GM19035 (cell line): ENCODE results near the gene CDC73.
A peak's percentile ranks its signal among the peaks of the same experiment; 100 is the strongest.

Experiments used
- ATAC-seq: cut with Tn5 transposase; IDR thresholded peaks from one replicate; pipeline ENCODE4 v1.9.1; 2021; ENCODE audit not compliant: unreplicated experiment

CDC73 gene

DNA sequence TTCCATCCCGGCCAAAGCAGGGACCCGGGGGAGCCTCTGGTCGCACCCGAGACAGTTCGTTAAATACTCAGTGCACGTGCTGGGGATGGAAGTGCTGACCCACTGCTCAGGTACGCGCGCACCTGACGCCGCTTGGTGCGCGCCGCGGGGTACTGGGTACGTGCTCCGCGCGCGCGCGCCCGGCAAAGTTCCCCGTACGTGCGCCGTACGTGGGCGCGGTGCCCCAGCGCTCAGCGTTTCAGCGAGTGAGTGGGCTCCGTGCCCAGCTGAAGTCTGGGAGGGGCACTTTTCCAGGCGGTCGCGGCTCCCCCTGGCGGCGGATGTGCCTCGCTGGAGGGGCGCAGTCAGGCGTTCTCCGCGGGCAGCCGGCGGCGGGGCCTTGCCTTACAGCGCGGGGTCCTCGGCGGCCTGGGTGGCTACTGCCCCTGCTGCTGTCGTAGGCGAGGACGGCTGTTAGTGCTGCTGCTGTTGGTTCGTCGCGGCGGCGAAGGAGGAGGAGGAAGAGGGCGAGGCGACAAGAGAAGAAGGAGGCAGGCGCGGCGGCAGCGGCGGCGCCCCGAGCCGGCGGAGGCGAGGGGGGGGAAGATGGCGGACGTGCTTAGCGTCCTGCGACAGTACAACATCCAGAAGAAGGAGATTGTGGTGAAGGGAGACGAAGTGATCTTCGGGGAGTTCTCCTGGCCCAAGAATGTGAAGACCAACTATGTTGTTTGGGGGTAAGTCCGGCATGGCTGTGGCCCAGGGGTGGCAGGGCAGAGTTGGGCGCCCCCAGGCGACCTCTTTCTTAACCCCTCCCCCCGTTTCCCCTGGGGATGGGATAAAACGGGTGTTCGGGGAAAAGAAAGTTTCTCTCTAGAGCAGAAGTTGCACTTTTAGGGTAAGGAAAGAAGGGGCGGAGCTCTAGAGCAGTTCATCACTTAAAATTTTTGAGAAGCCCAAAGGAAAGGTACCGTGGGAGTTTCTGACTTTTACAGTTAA, at the start of gene CDC73:
CDC73 (plus strand) TSS at position 416 of the 978 bp plus-strand sequence; CDS start at position 586, 170 bp downstream.
- peak; percentile 93 for ATAC-seq

DNA sequence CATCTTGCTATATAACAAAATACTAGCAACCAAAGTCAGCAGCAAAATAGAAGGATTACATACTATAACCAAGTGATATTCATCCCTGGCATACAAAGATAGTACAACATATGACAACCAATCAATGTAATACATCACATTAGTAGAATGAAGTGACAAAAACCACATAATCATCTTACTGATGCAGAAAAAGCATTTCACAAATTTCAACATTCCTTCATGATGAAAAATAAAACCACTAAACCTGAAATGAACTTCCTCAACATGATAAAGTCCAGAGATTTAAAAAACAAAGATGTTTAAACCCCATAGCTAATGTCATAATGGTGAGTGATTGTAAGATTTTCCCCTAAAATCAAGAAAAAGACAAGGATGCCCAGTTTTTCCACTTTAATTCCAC, 43.8 kb upstream of the CDC73 start:
- ATAC-seq = no peak

DNA sequence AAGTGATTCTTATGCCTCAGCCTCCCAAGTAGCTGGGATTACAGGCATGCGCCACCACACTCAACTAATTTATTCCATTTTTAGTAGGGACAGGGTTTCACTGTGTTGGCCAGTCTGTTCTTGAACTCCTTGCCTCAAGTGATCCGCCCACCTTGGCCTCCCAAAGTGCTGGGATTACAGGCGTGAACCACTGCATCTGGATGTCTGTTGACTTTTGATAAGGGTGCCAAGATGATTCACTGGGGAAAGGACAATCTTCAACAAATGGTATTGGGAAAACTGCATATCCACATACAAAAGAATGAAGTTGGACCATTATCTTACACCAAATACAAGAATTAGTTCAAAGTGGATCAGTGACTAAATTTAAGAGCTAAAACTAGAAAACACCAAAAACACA, 42.6 kb upstream of the CDC73 start:
- ATAC-seq = no peak

DNA sequence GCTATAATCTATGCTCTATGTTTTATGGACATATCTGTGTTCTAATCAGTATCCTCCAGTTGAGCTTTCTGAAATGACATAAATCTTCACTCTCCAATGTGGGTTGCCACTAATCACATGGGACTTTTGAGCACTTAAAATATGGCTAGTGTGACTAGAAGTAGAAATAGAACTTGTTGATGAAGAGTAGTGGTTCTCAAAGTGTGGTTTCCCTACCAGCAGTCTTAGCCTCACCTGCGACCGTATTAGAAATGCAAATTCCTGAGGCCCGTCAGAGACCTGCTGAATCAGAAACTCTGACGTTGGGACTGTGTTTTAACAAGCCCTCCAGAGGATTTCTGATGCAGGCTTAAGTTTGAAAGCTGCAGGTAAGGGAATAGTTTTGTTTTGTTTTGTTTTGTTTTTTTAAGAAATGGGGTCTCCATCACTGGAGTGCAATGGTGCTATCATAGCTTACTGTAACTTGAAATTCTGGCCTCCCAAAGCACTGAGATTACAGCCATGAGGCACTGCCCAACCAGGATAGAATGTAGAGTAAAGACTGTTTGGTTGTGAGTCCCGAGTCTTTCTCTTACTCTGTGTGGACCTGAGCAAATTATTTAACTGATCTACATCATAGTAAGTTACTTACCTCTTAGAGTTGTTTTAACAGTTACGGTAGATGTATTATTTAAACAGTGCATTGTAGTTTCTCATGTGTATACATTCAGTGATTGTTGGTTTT, 38.3 kb upstream of the CDC73 start:
- peak; percentile 99 for ATAC-seq

DNA sequence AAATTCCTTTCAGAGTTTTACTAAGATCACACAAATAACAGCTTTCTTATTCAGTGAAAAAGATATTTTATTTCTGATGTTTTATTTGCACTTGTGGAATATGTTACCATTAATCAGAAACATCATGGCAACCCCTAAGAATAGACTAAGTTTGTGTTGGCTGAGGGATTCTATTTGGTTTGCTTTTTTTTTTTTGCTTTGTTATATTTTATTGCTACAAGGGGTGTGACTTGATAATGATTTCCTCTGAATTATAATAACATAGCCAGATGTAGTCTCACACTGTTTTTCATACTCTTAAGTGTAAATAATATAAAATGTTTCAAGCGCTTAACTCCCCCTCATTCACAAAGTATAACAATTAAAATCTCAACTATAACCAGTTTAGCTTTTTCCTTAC, 36.6 kb upstream of the CDC73 start:
- ATAC-seq = no peak

DNA sequence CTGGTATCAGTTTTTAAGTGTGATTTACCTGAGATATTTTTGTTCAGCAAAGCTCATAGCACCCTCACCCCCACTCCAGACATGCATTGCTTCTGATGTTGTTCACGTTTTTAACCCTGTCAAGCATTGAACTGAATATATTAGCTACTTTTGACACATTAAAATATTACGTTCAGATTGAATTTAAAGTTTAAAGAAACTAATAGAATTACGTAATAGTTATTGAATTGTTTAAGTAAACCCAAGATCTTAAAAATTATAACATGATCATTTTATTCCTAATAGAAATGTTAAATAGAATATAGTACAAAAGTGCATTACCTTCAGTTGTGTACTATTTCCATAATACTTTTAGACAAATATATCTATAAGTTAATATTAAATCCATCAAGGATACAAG, 35.5 kb upstream of the CDC73 start:
- no peak for ATAC-seq

DNA sequence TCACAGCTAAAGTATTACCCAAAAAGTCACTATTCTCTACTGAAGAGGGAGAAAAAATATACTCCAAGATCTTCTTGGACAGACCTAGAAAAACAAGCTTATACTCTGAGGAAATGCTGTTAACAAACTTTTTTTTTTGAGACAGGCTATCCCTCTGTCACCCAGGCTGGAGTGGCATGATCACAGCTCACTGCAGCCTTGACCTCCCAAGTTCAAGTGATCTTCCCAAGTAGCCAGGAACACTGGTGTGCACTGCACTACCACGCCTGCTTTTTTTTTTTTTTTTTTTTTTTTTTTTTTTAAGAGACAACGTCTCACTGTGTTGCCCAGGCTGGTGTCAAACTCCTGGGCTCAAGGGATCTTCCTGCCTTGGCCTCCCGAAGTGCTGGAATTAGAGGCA, 33.9 kb upstream of the CDC73 start:
- no peak for ATAC-seq

DNA sequence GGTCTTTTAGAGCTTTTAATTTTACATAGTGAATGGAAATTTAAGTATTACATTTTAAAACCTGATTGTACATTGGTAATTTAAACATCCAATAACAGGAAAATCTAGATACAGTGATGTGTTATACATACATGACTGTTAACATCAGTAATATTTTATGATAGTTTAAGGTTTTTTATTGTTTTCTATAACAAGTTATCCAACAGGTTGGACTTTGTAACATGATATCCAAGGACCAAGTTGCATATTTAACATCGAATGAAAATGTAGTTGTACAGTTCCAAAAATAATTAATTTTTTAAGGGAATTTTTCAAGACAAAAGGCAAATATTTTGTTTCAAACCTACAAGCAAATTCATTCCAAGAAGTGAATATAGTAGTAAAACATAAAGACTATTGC, 31.0 kb upstream of the CDC73 start:
- ATAC-seq = no peak

DNA sequence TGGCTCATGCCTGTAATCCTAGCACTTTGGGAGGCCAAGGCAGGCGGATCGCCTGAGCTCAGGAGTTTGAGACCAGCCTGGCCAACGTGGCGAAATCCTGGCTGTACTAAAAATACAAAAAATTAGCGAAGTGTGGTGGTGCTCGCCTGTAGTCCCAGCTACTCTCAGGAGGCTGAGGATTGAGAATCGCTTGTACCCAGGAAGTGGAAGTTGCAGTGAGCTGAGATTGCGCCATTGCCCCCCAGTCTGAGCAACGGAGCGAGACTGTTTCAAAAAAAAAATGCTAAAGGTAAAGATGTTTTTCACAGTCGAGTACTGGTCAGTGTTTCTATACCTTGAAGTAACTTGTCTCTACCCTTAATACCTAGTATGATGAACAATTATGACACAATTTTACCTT, 27.7 kb upstream of the CDC73 start:
- ATAC-seq = no peak

DNA sequence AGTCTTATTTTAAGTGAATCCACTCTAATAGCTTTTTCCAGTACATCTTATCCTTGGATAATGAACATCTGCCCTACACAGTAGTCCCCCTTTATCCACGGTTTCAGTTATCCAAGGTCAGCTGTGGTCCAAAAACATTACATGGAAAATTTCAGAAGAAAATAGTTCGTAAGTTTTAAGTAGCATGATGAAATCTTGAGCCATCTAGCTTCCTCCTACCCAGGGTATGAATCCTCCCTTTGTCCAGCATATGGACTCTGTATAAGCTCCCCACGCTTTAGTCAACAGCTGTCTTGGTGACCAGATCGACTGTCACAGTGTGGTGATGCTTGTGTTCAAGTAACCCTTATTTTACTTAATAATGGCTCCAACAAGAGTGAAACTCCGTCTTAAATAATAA, 19.2 kb upstream of the CDC73 start:
- ATAC-seq = no peak

DNA sequence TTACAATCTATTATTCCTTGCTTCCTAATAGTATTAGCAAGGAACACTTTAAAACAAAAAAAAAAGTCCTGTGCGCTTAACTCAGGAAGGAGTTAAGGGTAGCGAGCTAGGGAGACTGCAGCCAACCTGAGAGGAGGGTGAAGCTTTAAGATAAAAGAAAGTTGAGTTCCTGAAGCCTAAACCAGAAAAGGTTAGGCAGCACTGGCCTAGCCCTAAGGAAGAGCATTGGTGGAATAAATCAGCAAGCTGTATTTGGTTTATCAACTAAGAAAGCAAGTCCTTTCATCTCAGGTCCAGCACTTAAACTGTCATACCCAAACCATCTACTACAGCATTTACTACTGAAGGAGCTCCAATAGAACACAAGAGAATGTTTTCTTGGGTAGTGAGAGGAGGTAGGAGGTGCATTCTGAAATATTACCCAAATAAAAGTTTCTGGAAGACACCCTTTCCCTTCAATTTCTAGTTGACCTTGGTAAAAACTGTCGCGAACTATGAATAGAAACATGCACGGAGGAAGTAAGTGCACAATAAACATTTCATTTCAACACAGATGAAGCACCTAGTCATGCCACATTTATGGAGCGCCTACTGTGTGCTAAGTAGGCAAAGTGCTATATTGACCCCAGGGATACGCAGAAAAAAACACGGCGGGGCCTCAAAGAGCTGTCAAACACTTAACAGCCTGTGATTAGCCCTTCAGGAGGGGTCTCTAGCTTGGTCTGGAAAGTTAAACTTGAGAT, 17.9 kb upstream of the CDC73 start:
- ATAC-seq = no peak

DNA sequence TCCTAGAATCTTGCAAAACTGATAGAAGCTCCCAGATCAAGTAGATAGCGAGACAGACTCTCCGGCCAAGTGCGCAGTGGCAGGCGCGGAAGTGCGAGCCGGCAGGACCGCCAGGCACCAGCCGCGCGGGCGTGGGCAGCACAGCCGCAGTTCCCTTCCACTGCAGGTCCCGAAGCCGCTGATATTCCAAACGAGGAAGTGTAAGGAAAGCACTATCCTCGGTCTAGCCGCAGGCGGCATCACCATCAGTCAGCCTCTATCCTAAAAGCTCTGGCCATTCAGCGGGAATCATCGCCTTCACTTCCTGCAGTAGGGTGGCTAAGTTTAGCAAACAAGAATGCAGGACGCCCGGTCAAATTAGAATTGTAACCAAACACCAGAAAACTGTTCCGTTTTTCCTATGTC, 17.3 kb upstream of the CDC73 start:
- ATAC-seq = peak; percentile 45

DNA sequence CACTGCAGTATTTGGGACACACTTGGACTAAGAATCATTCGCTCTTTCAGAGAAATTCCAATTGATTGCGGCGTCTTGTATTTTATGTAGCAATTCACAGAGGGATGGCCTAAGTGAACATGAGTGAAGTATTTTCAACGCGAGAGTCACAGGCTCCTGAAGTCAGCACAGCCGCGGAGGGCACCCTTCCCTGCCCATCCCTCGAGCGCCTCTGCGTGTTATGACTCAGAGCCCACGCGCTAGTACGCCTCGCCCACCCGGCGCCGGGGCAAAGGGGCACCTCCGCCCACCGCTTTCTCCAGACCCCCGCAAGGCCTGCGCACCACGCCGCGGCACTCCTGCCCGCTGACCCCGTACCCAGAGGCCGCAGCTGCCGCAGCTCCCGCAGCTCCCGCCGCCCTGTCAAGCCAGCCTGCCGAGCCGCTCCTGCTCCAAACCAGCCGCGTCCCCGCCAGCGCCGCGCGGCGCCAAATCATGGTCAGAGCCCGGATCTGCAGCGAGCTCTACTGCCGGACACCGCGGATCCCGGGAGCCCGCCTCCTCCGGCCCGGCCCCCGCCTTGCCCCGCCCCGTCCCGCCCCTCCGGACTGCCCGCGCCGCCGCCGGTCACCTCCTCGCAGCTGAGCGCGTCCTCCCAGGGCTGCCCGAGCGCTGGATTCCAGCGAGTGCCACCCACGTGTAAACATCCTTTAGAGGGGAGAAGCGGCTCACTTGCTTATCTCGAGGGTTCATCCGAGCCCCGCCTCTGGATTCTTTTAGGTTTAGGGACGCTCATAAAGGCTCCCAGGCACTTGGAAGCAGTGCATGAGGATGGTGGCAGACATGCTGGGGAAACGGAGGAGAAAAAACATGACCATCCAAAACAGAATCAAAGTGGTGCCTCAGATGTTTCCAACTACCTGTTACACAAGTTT, 16.7 kb upstream of the CDC73 start, which contains the start of gene GLRX2:
GLRX2 (minus strand) TSS at position 508 of the 914 bp plus-strand sequence; CDS start at position 476, 32 bp downstream.
- peak; percentile 92 for ATAC-seq

DNA sequence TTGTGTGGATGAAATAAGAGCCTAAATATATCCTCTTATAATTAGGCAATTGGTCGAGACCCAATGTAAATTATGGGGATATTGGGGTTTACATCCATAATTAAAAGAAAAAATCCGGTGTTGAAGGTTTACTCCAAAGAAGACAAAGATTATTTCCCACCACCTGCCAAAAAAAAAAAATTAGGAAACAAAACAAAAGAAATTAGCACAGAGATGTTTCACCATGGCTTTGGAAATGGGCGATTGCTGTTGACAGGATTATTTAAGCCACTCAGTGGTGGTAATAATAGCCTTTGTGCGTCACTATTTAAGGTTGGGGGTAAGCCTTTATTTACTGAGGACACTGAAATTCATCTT, 16.0 kb upstream of the CDC73 start:
- ATAC-seq = no peak

DNA sequence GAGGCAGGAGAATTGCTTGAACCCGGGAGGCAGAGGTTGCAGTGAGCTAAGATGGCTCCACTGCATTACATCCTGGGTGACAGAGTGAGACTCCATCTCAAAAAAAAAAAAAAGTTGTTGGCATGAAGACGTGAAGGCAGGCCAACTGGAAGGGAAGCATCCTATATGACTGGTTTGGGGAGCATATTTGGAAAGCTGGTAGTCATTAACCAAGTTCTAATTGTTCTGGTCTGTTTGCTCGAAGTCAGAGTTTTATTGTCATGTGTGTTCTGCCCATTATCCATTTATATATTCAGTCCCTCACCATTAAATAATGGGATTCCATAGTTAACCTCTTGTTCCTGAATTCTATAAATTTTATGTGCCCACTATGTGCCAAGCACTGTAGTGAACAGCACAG, 13.4 kb upstream of the CDC73 start:
- ATAC-seq = no peak

DNA sequence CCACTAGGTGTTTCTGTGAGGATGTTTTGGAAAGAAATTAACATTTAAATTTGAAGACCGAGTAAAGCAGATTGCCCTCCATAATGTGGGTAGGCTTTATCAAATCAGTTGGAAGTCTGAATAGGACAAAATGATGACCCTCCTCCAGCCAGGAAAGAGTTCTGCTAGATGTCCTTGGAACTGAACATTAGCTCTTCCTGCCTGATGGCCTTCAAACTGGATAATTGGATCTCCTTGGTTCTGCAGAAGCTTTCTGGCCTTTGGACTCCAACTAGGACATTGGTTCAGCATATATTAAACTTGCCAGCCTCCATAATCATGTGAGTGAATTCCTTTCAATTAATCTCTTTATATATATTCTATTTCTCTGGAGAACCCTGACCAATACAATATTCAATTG, 12.2 kb upstream of the CDC73 start:
- no peak for ATAC-seq

DNA sequence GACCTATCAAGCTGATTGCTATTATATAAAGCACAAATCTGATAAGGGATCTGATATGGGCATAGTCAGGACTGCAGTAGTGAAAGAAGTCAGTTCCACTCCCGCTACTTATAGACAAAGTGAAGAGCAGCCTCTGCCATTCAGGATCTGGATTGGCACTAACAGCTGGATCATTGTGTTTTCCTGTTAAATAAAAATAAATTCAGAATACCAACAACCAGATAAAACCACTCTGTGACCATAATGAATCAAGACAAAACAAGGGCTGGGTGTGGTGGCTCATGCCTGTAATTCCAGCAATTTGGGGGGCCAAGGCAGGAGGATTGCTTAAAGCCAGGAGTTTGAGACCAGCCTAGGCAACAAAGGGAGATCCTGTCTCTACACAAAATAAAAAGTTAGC, 11.6 kb upstream of the CDC73 start:
- no peak for ATAC-seq

DNA sequence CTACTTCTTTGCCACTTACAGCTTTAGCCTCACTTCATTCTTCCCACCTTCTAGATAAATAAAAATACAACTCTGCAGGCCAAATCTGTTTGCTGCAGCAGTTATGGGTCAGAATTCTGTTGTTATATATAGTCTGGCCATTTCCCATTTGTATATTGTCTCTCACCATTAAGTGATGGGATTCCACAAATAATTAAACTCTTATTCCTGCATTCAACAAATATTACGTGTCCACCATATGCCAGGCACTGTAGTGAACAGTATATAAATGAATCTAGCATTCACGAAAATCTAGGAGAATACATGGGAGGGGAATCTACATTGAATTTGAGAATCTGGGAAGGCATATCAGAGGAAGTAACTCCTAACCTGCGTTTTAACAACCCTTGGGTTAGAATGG, 11.0 kb upstream of the CDC73 start:
- no peak for ATAC-seq

DNA sequence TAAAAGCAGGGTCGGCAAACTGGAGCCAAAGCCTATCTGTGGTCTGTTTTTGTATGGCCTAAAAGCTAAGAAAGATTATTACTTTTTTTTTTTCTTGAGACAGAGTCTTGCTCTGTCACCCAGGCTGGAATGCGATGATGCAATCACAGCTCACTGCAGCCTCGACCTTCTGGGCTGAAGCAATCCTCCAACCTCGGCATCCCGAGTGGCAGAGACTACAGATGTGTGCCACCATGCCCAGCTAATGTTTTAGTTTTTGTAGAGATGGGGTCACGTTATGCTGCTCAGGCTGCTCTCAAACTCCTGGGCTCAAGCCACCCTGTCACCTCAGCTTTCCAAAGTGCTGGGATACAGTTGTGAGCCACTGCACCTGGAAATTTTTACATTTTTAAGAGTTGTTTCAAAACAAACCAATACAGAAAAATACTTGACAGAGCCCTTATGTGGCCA, 10.2 kb upstream of the CDC73 start:
- no peak for ATAC-seq

DNA sequence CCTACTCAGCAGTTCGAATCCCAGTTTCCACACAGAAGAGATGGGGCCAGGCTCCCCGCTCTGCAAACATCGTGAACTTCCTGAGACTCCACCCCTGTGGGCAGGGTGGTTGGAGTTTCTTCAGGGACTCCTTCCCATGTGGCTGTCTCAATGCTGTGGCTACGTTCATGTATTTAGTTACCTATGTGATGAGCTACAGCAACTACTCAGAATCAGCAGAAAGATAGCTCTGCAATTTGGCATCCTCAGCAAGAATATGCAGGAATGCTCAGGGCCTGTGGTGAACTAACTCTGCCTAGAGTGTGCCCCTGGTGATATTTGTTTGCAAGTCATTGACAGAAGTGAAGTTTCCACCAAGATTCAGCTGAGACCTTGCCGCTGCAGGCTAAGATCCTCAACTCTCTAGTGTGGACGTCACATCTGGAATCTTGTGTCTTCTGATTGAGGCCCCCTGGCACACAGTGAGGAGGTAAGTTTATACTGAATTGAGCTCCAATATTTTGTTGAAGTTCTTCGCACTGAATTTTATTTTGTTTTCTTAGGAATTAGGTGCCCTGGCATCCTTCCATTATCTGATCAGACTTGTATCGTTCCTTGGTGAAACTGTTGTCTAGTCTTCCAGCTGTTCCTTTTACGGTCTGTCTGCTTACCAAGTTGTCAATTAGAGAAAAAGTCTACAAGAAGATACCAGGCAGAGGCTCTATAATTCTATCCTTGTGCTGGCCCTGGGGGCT, 8.4 kb upstream of the CDC73 start:
- no peak for ATAC-seq
